Transverse colon (tissue), 4 donors: ENCODE measurements around the gene DNM1. TPM values are rescaled to one million over a fixed set of nuclear protein-coding genes. Genes with fewer than 3 reads are reported as not detected.

Experiments used
- DNase-seq: peaks from one replicate; pipeline ENCODE4 v3.0.0-alpha.2; 2019
- H3K27ac ChIP-seq, 4 donors: fragments of 200-600 bp; sonication (generic); 2 replicates each; pipeline ENCODE4 v1.5.1; 2016 to 2018; ENCODE audit warnings: inconsistent platforms in 4 of 4
- H3K27me3 ChIP-seq: fragments of 200-600 bp; sonication (generic); 2 replicates; pipeline ENCODE4 v1.5.1; 2017; ENCODE audit warnings: inconsistent platforms
- H3K36me3 ChIP-seq, 4 donors: fragments of 200-600 bp; sonication (generic); 2 replicates each; pipeline ENCODE4 v1.5.1; 2017 to 2019; ENCODE audit warnings: inconsistent platforms in 4 of 4
- H3K4me1 ChIP-seq, 4 donors: fragments of 200-600 bp; sonication (generic); 2 replicates each; pipeline ENCODE4 v1.5.1; 2017 to 2020; ENCODE audit warnings: inconsistent platforms in 4 of 4
- H3K4me3 ChIP-seq, 4 donors: fragments of 200-600 bp; sonication (generic); 1 replicate in 1 of 4; 2 replicates in 3 of 4; pipeline versions ENCODE4 v1.5.1 to v1.6.1; 2017 to 2019; ENCODE audit warnings: inconsistent platforms in 4 of 4
- H3K9me3 ChIP-seq, 2 donors: fragments of 200-600 bp; sonication (generic); 2 replicates each; pipeline ENCODE4 v1.5.1; 2017 to 2019; ENCODE audit warnings: inconsistent platforms in 2 of 2
- CTCF ChIP-seq, 5 experiments: fragments of 200-600 bp in 3 of 5; fragments of 450-650 bp in 2 of 5; sonication (generic) in 3 of 5; IDR thresholded peaks; 1 replicate in 2 of 5; 2 replicates in 3 of 5; pipeline ENCODE4 v1.5.1; 2016 to 2017; ENCODE audit warnings: antibody characterized with exemption in 5 of 5, inconsistent platforms in 3 of 5, mild to moderate bottlenecking in 2 of 5, moderate library complexity in 1 of 5
- EP300 ChIP-seq: sonication (generic); formaldehyde crosslinking; IDR thresholded peaks from one replicate; pipeline ENCODE4 v1.6.1; 2017; ENCODE audit warnings: antibody characterized with exemption, low read depth
- POLR2A ChIP-seq: fragments of 450-650 bp; IDR thresholded peaks from one replicate; pipeline ENCODE4 v1.6.1; 2016; ENCODE audit warnings: antibody characterized with exemption, mild to moderate bottlenecking, moderate library complexity
- POLR2AphosphoS5 ChIP-seq, 3 donors: sonication (generic); formaldehyde crosslinking; IDR thresholded peaks; one replicate each; pipeline ENCODE4 v1.6.1; 2016; ENCODE audit warnings: antibody characterized with exemption in 3 of 3
- whole genome bisulfite sequencing, 2 donors: methylation state at CpG; one replicate each; pipeline ENCODE4 v1.1.5; 2018; ENCODE audit warnings: low coverage in 1 of 2; 5-methylcytosine and 5-hydroxymethylcytosine counted together
- in situ Hi-C, 4 donors: fragments of 200-750 bp; cut with MboI; loops; one replicate each; pipeline versions ENCODE4 v1.15.0 to v1.15.1; 2017; ENCODE audit warnings: low sequenced_read_pairs in 3 of 4, low pct_ligation_motif_present in 1 of 4, low pct_unique_long_range_greater_than_20kb in 1 of 4
- intact Hi-C: fragments of 100-400 bp; cut with DNase I; formaldehyde crosslinking; loops from one replicate; pipeline ENCODE4 v1.15.1; 2023; ENCODE audit warnings: low total_unique reads
- total RNA-seq, 4 donors: library from RNA; depleted of rRNA; stranded (reverse); fragments of >200 nt; gene quantifications; one replicate each; pipeline ENCODE4 v1.1.0, GENCODE V29; 2016

Gene DNM1
- total RNA-seq, 4 donors from 2014 or later = 7.5 to 41.8 (median 14.3) TPM

- in situ Hi-C loops = no loop called here
- DNase-seq = no peak
- WGBS, 2 donors = 47% methylated on average over 2 of the region's 2 CpGs; no CpG with 5 or more reads in 1 of the 2 donors
- Histone ChIP-seq H3K36me3 (no peaks in the 10 kb centered on the region), H3K27me3 (no peaks in the 10 kb centered on the region), H3K9me3 (no peaks in the 10 kb centered on the region), H3K4me1 (peaks cover 0 to 11% (median 3%) of the 10 kb centered on the region in 4 donors), H3K4me3 (no peak overlapping the region), H3K27ac (no peak overlapping the region)
- TF ChIP-seq EP300 (no peak), POLR2AphosphoS5 (IDR thresholded peaks at IDR 0.05) (no peak), CTCF (IDR thresholded peaks at IDR 0.05) (no peak), POLR2A (no peak)
- intact Hi-C loops = no loop called here
Measured at GRCh38 chr9:128211981-128212281, 8.8 kb downstream of the DNM1 start.

DNA sequence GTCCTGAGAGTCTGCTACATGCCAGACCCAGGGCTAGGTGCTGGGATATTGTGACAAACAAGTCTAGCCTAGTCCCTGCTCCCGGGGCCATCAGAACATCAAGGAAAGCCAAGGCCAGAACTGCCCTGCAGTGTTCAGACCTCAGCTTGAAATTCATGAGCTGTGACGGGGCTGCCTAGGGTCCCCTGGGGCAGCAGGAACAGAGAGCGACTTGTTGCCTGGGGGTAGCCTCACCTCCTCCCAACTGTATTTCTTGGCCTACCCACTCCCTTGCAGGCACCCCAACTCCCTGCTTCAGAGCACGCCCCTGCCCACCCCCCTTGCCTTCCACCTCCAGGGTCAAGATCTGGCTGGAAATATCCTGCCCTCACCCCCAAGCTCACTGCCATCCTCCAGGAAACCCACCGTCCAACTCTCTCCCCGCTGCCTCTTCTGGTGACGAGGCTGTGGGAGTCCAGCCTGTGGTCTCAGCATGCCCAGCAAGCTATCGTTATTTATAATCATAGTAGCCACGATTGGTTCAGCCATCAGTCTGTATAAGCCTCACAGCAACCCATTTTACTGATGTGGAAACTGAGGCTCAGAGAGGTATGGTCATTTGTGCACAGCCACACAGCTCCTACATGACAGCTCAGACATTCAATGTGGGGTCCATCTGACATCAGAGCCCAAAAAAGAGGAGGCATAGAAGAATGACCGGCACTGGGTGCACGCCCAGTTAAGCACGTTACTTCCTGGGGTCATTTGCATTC lies 10.7 kb downstream of the DNM1 start:
- DNase-seq = no peak
- in situ Hi-C loops = no loop called here
- Histone ChIP-seq H3K36me3 (no peaks in the 10 kb centered on the region), H3K27ac (no peak overlapping the region), H3K27me3 (no peaks in the 10 kb centered on the region), H3K9me3 (no peaks in the 10 kb centered on the region), H3K4me3 (no peak overlapping the region), H3K4me1 (peaks cover 4 to 18% (median 8%) of the 10 kb centered on the region in 4 donors)
- WGBS, 2 donors = 88% methylated on average over 12 of the region's 12 CpGs; no CpG with 5 or more reads in 1 of the 2 donors
- TF ChIP-seq CTCF (IDR thresholded peaks at IDR 0.05) (no peak), POLR2A (no peak), EP300 (no peak), POLR2AphosphoS5 (IDR thresholded peaks at IDR 0.05) (no peak)
- intact Hi-C loops = no loop called here

DNA sequence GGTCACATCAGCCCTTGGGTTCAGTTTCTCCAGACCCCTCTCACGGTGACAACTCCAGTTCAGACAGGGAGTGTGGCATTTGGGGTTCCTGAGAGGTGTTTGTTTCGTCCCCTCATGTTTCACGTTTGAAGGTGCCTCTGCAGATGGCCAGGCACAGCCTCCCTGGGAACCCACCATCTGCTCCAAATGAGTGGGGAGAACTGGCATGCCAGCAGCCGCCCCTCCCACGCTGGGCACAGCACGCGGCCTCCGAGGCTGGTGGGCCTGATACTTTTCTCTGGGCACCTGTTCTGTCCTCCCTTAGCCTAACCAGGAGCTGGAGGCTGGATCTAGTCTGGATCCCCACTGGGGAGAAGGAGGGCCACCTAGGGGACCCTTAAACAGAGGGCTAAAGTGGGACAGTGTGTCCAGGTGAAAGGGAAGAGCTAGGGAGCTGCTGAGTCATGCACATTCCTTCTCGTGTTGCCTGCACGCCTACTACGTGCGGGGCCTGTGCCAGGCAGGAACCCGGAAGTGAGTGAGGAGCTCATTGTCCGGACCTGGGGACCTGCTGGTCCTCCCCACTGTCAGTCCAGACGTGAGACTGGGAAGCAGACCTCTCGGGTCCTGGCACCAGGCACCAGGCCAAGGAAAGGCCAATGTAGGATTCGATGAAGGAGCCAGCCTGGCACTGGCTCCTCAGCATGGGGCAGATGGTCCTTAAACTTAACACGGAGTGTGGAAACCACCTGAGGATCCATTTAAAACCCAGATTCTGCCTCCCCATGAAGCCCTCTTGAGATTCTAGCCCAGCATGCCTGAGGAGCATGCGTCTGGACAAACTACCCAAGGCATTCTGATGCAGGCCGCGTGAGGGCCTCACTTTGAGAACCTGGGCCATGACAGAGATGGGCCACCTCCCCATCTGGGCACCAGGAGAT lies 11.7 kb downstream of the DNM1 start:
- in situ Hi-C loops (no loop called here), intact Hi-C loops (no loop called here)
- TF ChIP-seq POLR2A = no peak
- TF ChIP-seq EP300 = no peak
- TF ChIP-seq POLR2AphosphoS5 (IDR thresholded peaks at IDR 0.05) = no peak
- TF ChIP-seq CTCF (IDR thresholded peaks at IDR 0.05) = no peak
- H3K36me3 ChIP-seq = no peaks in the 10 kb centered on the region
- 81 to 100% methylated on average over 2 to 21 of the region's 21 CpGs for WGBS, 2 donors
- H3K27ac ChIP-seq = peak overlapping the region; percentile 27 to 43 (median 32)
- no peak for DNase-seq
- peaks cover 4 to 18% (median 10%) of the 10 kb centered on the region in 4 donors for H3K4me1 ChIP-seq
- H3K4me3 ChIP-seq = no peak overlapping the region
- H3K9me3 ChIP-seq = no peaks in the 10 kb centered on the region
- no peaks in the 10 kb centered on the region for H3K27me3 ChIP-seq
